Occipital lobe (tissue), 2 donors: ENCODE measurements around the gene CHST9. TPM values are rescaled to one million over a fixed set of nuclear protein-coding genes. Genes with fewer than 3 reads are reported as not detected.
"Not testable (repeated sequence)": the region's sequence is repeated elsewhere in the genome, so short reads cannot be mapped to it uniquely, and the experiment has no call there.

ENCODE experiments used
- DNase-seq: peaks from one replicate; lab custom pipeline; 2025; lab: John Stamatoyannopoulos, UW
- total RNA-seq: library from RNA; depleted of rRNA; stranded (reverse); fragments of >200 nt; gene quantifications from one replicate; pipeline ENCODE4 v1.2.3, GENCODE V29; 2014

CHST9 gene
- total RNA-seq, 1 donor from 2014 or later = 3.1 TPM

GRCh38 chr18:26930630-26931029, 254.5 kb downstream of the CHST9 start:
- DNase-seq = no peak

GRCh38 chr18:26928670-26929313, 256.3 kb downstream of the CHST9 start:
- DNase-seq = no peak

- not testable (repeated sequence) for DNase-seq
Measured at GRCh38 chr18:26927822-26928221, 257.3 kb downstream of the CHST9 start.

DNA sequence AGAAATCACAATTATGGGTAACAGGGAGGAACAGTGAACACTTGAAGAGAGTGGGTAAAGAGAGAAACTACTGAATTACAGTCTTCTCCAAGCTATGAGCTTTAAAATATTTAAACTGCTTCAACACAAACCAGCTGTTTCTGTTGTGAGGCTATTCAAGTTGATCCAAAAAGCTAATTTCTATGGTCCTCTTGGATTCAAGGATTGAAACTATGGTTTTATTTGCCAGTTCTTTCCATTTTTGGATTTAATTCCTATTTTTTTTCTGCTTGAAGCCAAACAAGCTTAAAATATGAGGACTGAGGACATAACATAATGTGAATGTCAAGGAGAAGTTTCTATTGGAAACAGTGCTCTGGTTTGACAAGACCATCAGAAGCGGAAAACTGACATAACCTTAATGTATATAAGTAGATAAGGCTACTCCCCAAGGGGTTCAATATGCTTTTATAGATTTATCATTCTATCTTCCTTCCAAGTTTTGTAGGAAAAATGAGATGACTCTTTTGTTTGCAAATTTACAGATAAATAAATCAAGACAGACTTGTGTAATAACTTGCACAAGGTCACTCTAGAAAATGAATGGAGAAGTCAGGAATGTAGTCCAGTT, 258.9 kb downstream of the CHST9 start:
- no peak for DNase-seq

DNA sequence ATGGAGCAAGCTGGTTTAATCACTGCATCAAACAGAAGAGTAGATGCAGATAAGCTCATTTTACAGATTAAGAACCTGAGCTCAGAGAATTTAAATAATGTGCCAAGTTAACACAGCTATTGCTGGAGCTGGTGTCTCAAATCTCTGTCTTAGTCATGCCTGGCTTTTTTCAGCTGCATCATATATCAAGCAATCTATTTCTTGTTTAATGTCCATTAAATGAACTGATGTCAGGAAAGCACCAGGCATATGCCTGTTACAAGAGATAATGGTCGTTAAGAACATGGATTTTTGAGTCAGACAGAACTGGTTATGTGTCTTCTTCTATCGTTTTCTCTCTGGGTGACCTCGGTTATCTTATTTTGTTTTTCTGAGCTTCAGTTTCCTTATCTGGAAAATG, 259.8 kb downstream of the CHST9 start:
- no peak for DNase-seq

DNA sequence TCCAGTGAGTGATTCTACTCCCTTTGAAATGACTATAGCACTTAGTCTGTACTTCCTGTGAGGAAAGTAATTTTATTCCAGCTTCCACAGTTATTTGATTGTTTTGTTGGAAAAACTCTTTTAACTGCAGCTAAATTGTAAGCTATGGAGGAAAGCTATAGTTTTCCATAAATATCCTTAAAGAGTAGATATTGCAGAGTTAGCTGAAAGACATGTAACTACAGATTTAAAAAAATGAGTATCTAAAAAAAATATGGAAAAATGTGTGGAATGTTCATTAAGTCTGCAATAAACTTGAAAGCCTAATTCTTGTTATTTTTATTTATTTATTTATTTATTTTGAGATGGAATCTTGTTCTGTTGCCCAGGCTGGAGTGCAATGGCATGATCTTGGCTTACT, 262.8 kb downstream of the CHST9 start:
- DNase-seq = no peak

DNA sequence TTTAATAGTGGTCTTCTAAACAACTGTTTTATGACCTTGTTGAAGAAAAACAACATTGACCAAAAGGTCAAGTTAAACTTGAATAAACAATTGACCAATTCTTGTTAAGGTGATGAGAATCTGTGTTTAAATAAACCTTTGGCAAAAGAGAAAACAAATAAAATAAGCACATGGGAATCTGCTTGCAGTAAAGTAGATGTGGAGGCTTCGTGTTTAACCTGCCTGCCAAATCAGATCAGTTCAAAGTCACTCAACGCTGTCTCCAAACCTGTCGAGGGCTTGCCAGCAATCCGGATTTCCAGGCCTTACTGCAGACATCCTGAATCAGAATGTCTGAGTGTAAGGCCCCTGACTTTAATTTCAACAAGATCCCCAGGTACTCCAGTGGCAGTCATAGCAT, 264.5 kb downstream of the CHST9 start:
- DNase-seq = no peak

GRCh38 chr18:26919627-26920026, 265.5 kb downstream of the CHST9 start:
- no peak for DNase-seq

DNA sequence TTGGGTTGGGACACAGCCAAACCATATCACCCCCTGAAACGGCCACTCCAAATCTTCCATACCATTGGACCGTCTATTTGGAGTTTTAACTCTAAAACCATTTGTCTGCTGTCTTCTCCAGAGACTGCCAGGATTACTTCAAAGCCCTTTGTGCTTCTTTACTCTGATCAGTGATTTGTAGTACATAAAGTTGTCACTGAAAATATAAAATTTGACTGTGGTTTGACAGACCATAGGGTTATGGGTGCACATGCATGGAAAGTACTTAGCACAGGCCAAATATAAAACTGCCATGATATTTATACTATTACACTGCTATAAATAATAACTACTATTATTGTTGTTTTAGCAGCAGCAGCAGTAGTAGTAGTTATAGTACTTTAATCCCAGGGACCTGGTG, 265.9 kb downstream of the CHST9 start:
- no peak for DNase-seq

- DNase-seq = no peak
Measured at GRCh38 chr18:26911840-26912239, 273.3 kb downstream of the CHST9 start.

- DNase-seq = peak; percentile 64
Measured at GRCh38 chr18:26909599-26910290, 275.4 kb downstream of the CHST9 start.

- DNase-seq = no peak
Measured at GRCh38 chr18:26908906-26909305, 276.2 kb downstream of the CHST9 start.

- no peak for DNase-seq
Measured at GRCh38 chr18:26902291-26902690, 282.8 kb downstream of the CHST9 start.

DNA sequence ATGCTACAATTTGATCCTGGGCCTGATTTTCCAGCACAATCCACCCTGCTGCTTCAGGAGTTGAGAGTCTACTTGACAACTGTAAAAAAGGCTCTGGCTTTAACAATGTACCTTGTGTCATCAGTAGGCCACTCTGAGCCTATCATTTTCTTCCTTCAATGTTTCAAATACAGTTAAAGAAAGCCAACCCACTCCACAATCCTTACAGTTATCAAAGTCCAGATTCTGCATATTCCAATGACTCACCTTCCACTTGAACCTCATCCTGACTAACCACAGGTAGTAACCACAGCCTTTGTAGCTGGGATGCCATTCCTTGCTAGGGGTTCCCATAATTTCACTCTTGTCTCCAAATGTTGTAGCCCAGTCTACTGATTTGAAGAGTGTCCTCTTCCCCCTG, 284.1 kb downstream of the CHST9 start:
- no peak for DNase-seq

GRCh38 chr18:26894426-26894825, 290.7 kb downstream of the CHST9 start:
- no peak for DNase-seq

GRCh38 chr18:26893996-26894395, 291.1 kb downstream of the CHST9 start:
- DNase-seq = no peak

- DNase-seq = no peak
Measured at GRCh38 chr18:26888259-26888658, 296.8 kb downstream of the CHST9 start.

GRCh38 chr18:26875040-26875654, 310.0 kb downstream of the CHST9 start:
- no peak for DNase-seq

DNA sequence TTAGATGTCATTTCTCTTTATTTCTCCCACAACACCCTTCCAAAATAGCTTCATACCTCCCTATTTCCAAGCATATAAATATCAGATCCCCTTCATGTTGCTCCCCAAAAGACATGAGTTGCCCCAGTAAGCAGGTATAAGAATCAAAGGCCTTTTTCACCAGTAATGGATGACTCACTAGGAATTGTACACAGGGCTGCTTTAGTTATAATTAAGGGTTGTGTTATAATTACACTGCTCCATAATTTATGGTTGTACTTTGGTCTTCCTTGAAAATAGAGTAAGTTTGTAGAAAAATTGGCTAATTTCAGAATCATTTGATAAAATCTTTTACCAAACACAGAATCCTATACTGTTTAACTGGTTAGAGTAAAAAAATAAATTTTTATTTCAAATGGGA, 310.8 kb downstream of the CHST9 start:
- DNase-seq = no peak

GRCh38 chr18:26869640-26870039, 315.5 kb downstream of the CHST9 start:
- DNase-seq = no peak

DNA sequence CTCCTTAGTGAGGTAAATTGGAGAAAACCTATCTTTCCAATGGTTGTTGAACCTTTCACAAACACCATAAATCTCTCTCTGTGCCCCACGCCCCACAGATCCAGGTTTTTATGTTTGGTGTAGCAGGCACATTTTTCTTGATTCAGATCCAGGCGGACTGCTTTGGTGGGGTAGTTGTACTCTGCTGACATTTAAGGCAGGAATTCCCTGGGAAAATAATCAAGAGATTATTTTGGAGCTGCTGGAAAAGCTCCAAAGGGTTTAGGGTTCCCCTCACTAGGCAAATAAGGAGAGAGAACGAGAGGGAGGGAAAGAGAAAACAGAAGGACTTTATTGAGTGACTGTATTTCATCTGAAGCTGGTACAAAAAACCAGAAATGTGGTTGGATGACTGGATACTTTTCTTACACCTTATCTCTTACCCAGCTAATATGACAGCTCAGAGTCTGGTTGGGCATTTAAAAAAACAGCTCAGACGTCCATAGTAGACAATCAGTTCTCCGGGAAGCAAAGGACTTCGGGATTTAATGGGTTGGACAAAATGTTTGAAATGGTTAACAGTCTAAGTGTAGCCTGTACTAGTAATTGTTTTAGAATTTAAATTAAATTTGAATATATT, 316.0 kb downstream of the CHST9 start:
- DNase-seq = no peak

DNA sequence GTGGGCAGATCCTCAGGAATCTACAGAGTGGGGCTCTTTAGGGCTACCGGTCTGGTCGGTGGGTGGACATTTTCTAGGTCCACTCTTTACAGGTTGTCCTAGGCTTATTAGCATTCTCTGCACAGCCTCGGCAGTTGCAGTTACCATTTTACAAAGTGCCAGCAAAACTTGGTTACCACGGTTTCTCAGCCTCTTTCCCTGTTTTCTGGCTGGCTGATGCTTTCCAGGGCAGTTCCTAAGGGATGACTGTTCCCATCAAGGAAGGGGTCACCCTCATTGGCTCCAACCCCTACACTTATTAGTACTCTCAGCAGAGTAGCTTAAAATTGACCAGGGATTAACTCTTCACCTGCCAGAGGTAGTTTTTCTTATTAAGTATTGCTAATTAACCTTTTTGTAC, 317.6 kb downstream of the CHST9 start:
- DNase-seq = no peak
